Endothelial cell of hepatic sinusoid (primary cell): ENCODE data around the gene GNA15.

Experiments
- in situ Hi-C: cut with HindIII; loops from 2 replicates; pipeline ENCODE4 v1.10.0; 2017; ENCODE audit warnings: low sequenced_read_pairs

The GNA15 gene, protein sequence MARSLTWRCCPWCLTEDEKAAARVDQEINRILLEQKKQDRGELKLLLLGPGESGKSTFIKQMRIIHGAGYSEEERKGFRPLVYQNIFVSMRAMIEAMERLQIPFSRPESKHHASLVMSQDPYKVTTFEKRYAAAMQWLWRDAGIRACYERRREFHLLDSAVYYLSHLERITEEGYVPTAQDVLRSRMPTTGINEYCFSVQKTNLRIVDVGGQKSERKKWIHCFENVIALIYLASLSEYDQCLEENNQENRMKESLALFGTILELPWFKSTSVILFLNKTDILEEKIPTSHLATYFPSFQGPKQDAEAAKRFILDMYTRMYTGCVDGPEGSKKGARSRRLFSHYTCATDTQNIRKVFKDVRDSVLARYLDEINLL

DNA sequence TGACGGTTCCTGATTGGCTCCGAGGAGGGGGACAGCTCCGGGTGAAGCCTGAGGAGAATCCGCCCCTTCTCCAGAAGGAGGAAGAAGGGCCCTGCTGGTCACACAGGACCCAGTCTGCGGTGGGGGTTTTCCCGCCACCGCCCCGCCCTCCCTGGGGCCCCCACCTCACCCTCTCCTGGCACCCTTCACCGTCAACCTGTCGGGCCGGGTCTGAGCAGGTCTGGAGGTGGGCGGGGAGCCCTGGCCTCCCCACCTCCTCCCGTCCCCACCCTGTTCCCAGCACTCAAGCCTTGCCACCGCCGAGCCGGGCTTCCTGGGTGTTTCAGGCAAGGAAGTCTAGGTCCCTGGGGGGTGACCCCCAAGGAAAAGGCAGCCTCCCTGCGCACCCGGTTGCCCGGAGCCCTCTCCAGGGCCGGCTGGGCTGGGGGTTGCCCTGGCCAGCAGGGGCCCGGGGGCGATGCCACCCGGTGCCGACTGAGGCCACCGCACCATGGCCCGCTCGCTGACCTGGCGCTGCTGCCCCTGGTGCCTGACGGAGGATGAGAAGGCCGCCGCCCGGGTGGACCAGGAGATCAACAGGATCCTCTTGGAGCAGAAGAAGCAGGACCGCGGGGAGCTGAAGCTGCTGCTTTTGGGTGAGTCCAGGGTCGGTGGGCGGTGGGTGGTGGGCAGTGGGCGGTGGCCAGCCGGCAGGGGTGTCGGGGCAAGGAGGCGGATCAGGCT is at the start of gene GNA15:
TSS of gene GNA15 (plus strand) at position 73 of the 723 bp plus-strand sequence. CDS start at position 491, 418 bp downstream.
- in situ Hi-C loops = no loop called here

DNA sequence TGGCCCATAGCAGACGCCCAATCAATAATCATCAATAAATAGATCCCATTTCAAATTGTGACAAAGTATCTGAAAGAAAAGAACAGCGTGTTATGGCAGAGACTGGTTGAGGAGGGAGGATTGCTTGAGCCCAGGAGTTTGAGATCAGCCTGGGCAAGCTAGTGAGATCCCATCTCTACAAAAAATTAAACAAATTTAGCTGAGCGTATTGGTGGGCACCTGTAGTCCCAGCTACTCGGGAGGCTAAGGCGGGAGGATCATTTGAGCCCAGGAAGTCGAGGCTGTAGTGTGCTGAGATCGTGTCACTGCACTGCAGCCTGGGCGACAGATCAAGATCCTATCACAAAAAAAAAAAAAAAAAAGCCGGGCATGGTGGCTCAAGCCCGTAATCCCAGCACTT is 48.1 kb upstream of the GNA15 start:
- in situ Hi-C loops = loop anchor here (10.0 kb wide), 1 partner anchor 147 kb away; no protein-coding TSS in a partner anchor

- in situ Hi-C loops = loop anchor here (10.0 kb wide), 1 partner anchor 145 kb away; no protein-coding TSS in a partner anchor
Measured at GRCh38 chr19:3089299-3089855, 46.5 kb upstream of the GNA15 start.

- in situ Hi-C loops = no loop called here
Measured at GRCh38 chr19:3094601-3095440, 41.0 kb upstream of the GNA15 start.

GRCh38 chr19:3095441-3096191 is 40.2 kb upstream of the GNA15 start:
- in situ Hi-C loops = no loop called here

- in situ Hi-C loops = no loop called here
Measured at GRCh38 chr19:3096267-3096901, 39.4 kb upstream of the GNA15 start.

- in situ Hi-C loops = no loop called here
Measured at GRCh38 chr19:3096902-3097326, 38.9 kb upstream of the GNA15 start.

DNA sequence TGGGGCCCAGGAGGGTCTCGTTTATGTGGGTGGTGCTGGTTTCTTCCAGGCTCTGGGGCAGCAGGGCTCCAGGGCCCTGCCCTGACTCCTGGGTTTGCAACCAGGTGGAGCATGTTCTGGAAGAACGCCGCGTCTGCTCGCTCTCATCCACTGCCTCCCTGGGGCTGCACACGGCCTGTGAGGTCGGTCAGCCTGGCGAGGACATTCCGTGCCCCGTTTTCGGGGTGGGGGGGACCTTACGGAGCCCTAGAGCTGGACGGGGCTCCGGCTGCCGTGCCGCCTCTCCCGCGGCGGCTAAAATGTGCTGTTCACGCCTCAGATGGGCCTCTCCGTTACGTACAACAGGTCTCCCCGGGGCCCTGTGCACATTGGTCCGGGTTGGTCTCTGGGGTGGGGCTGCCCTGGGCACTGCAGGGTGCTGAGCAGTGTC is 38.4 kb upstream of the GNA15 start:
- in situ Hi-C loops = no loop called here

DNA sequence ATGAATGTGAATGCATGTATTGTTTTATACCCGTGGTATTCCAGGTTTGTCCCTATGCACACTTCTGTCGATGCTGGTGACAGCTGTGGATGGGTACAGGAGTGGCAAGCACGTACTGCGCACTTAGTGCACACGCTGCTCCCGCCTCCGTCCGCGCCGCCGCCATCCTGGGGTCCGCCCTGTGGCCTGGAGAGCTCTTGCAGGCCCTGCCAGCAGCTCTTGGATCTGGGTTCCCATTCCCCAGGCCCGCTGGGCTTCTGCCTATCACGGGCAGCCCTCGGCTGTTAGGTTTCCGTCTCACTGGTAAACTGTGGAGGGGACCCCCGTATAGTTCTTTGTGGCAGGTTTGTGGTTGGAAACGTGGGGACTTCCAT is 37.7 kb upstream of the GNA15 start:
- in situ Hi-C loops = no loop called here

DNA sequence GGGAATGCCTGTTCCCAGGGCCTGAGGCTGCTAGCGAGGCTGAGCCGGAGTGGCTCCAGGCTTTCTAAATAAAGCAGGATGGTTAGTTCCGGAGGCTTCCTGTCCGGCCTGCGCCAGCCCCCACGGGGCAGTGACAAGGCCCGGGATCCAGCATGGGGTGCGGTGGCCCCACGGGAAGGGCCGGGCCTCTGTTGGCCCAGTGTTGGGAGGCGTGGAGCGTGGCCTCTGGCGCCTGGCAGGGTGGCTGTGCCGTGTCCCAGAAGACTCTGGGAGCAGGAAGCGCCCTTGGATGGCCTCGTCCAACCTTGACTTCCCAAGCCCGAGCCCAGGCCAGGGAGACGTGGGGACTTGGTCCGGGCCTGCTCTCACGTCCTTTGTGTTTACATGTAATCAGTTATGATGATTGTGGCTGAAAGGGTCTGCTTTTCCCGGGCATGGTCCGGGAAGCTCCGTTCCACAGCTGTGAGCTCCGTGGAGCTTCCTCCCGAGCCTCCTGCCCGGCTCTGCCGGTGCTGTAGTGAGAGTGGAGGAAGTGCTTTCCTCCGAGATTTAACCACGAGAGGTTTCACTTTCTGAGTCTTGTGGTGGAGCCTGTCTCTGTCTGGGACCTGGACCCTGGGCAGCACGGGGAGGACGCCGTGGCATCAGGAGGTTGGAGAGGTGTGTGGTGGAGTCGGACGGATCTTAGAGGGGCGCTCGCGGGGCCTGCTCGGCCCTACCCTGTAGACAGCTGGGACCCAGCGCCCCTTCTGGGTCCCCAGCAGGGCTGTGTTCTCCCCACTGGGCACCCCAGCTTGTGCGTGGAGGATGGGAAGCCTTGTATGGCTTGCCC is 37.1 kb upstream of the GNA15 start:
- in situ Hi-C loops = no loop called here

- in situ Hi-C loops = loop anchor here (5.0 kb wide), 2 partner anchors 72 to 78 kb away; partner anchors contain the start of genes S1PR4 and TLE2
Measured at GRCh38 chr19:3099347-3100145, 36.3 kb upstream of the GNA15 start.

DNA sequence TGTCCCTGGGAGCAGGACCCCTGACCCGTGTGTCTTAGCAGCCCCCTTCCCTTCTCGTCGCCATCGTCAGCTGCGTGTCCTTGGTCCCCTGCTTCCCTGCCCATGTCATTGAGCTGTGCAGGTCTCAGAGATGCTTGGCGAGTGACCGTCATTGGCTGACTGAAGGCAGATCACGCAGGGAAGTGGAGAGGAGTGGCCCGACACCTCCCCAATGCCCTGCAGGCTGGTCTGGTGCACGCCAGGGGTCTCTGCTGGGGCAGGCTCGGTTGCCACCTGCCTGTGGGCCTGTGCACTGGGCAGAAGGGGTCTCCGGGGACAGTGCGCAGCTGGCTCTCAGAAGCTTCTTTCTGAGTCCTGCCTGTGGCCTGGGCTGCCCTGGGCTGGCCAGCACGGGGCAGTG is 35.5 kb upstream of the GNA15 start:
- in situ Hi-C loops = loop anchor here (5.0 kb wide), 2 partner anchors 73 to 77 kb away; partner anchors contain the start of genes S1PR4 and TLE2

GRCh38 chr19:3100747-3101730 is 34.8 kb upstream of the GNA15 start:
- in situ Hi-C loops = loop anchor here (5.0 kb wide), 2 partner anchors 74 to 76 kb away; partner anchors contain the start of genes S1PR4 and TLE2

GRCh38 chr19:3102239-3103140 is 33.3 kb upstream of the GNA15 start:
- in situ Hi-C loops = loop anchor here (5.0 kb wide), 2 partner anchors 75 kb away; partner anchors contain the start of genes S1PR4 and TLE2

- in situ Hi-C loops = loop anchor here (5.0 kb wide), 2 partner anchors 73 to 77 kb away; partner anchors contain the start of genes S1PR4 and TLE2
Measured at GRCh38 chr19:3104708-3104983, 31.2 kb upstream of the GNA15 start.
